ENCODE data around the gene KCNRG. TPM values are rescaled to one million over a fixed set of nuclear protein-coding genes. Genes with fewer than 3 reads are reported as not detected.
A peak's percentile ranks its signal among the peaks of the same experiment; 100 is the strongest.

The KCNRG gene
- total RNA-seq, 4 donors from 2014 or later: 0.32 to 6.7 (median 3.4) TPM

DNA sequence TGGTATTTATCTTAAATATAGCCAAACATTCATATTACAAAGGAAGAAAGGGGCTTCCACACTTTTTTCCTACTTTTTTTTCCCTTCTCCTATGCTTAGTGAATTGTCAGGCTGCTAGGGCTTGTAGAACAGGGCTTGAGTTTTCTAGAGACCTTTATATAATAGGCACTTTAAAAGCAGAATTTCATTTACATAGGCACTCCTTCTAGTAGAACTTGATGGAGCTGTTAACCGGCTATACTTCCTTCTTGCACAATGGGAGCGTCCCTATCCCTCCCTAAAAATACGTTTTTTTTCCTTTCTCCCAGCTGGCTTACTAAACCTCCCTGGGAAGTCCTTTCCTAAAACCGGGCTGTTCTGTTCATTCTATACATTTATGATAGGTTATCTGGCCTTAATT, 17.3 kb upstream of the KCNRG start:
- H3K36me3 ChIP-seq: peaks cover 0 to 14% of the 10 kb centered on the region in 2 donors
- TF ChIP-seq, protein P1, sequence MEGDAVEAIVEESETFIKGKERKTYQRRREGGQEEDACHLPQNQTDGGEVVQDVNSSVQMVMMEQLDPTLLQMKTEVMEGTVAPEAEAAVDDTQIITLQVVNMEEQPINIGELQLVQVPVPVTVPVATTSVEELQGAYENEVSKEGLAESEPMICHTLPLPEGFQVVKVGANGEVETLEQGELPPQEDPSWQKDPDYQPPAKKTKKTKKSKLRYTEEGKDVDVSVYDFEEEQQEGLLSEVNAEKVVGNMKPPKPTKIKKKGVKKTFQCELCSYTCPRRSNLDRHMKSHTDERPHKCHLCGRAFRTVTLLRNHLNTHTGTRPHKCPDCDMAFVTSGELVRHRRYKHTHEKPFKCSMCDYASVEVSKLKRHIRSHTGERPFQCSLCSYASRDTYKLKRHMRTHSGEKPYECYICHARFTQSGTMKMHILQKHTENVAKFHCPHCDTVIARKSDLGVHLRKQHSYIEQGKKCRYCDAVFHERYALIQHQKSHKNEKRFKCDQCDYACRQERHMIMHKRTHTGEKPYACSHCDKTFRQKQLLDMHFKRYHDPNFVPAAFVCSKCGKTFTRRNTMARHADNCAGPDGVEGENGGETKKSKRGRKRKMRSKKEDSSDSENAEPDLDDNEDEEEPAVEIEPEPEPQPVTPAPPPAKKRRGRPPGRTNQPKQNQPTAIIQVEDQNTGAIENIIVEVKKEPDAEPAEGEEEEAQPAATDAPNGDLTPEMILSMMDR (IDR thresholded peaks at IDR 0.05): no peak
- TF ChIP-seq POLR2AphosphoS5 (IDR thresholded peaks at IDR 0.05) (no peak), POLR2A (IDR thresholded peaks at IDR 0.05) (no peak), EP300 (IDR thresholded peaks at IDR 0.05) (no peak)
- WGBS, 2 donors (ENCODE audit: low coverage in 1 of 2): 0 to 12% methylated on average over 4 of the region's 4 CpGs
- peaks cover 0 to 62% (median 28%) of the 10 kb centered on the region in 3 donors for H3K4me1 ChIP-seq
- H3K4me3 ChIP-seq: peak overlapping the region; percentile 81 to 85
- H3K9me3 ChIP-seq: no peaks in the 10 kb centered on the region
- H3K27me3 ChIP-seq: no peaks in the 10 kb centered on the region
- H3K27ac ChIP-seq: peak overlapping the region; percentile 96 to 100 (median 98)
- no peak for ATAC-seq

DNA sequence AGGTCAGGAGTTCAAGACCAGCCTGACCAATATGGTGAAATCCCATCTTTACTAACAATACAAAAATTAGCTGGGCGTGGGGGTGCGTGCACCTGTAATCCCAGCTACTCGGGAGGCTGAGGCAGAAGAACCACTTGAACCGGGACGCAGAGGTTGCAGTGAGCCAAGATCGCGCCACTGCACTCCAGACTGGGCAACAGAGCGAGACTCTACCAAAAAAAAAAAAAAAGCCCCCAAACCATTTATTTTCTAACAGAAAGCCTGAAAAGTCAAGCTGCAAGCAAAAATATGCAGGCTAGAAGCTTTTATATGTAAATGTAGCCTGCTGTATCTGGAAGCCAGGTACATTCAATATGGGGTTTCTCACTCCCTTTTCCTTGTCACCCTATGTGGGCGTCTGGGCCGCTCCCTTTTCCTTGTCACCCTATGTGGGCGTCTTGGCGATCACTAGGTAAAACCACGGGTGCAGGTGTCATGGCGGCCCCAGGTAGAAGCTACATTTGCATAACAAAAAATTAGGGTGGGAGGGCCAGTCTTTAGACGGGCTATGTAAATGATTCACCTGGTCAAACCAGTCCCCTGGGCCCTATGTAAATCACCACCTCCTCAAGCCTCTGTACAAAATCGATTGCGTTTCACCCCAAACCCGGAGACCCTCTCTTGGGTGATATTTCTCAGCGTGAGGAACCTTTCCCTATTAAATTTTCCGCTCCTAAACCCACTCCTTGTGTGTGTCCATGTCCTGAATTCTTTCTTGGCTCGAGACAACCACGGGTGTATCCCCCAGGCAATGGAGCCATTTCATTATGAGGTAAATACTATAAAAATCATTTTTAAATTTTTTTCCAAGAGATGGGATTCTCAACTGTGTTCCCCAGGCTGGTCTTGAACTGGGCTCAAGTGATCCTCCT, 16.3 kb upstream of the KCNRG start:
- TF ChIP-seq POLR2AphosphoS5 (IDR thresholded peaks at IDR 0.05) (no peak), EP300 (IDR thresholded peaks at IDR 0.05) (no peak), POLR2A (IDR thresholded peaks at IDR 0.05) (no peak)
- TF ChIP-seq, protein P1 (IDR thresholded peaks at IDR 0.05): no peak
- H3K27ac ChIP-seq: peak overlapping the region; percentile 96 to 100 (median 98)
- H3K9me3 ChIP-seq: no peaks in the 10 kb centered on the region
- H3K4me3 ChIP-seq: peak overlapping the region; percentile 81 to 85
- WGBS, 2 donors (ENCODE audit: low coverage in 1 of 2): 68 to 74% methylated on average over 11 to 12 of the region's 22 CpGs
- H3K36me3 ChIP-seq: peaks cover 0 to 14% of the 10 kb centered on the region in 2 donors
- no peak for ATAC-seq
- peaks cover 0 to 71% (median 30%) of the 10 kb centered on the region in 3 donors for H3K4me1 ChIP-seq
- H3K27me3 ChIP-seq: no peaks in the 10 kb centered on the region

DNA sequence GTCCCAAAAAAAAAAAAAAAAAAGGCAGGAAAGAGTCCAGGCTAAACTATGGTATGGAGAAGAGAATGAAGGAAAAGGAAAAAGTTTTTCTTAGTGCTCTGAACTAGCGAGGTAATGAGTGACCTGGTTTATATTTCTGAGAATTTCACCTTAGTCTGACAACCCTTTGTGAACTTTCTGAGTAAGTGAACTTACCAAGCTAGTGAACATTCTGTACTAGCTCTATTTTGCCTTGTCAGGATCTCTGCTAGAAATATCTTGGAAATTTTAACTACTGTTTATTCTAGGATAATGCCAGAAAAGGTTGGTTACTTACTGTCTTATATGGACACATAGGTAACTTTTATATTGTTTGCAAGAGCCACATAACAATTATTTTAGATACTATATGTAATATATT, 14.0 kb upstream of the KCNRG start:
- no peaks in the 10 kb centered on the region for H3K27me3 ChIP-seq
- ATAC-seq: no peak
- 14 to 33% methylated on average over 1 of the region's 1 CpG for WGBS, 2 donors (ENCODE audit: low coverage in 1 of 2)
- H3K4me3 ChIP-seq: peak overlapping the region in 1 of 2 donors; percentile 21
- H3K9me3 ChIP-seq: no peaks in the 10 kb centered on the region
- peaks cover 0 to 21% of the 10 kb centered on the region in 2 donors for H3K36me3 ChIP-seq
- H3K4me1 ChIP-seq: peaks cover 0 to 84% (median 33%) of the 10 kb centered on the region in 3 donors
- H3K27ac ChIP-seq: peak overlapping the region; percentile 75 to 100 (median 86)
- TF ChIP-seq POLR2A (IDR thresholded peaks at IDR 0.05) (no peak), POLR2AphosphoS5 (IDR thresholded peaks at IDR 0.05) (peak; percentile 70), EP300 (IDR thresholded peaks at IDR 0.05) (no peak)
- TF ChIP-seq, protein P1 (IDR thresholded peaks at IDR 0.05): no peak

DNA sequence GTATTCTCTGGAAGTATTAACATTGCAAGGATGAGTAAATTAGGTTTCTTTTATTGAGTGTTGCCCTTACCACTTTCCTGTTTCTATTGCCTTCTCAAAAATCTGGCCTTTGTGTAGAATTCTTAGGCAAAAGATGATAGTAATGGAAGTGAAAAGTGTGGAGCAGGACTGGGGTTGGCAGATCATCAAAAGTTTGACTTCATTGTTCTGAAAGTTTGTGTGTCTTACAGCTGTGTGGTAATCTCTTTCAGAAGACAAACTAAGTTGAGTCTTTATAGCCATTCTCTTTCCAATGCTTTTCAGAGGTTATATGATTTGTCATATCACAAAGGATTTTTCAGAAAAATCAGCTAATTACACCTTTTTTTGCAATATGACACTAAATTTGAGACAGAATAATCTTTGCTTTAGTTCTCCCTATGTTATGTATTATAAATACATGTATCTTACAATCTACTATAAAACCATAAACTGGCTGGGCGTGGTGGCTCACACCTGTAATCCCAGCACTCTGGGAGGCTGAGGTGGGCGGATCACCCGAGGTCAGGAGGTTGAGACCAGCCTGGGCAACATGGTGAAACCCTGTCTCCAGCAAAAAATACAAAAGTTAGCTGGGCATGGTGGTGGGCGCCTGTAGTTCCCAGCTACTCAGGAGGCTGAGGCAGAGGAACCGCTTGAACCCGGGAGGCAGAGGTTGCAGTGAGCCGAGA, 8.7 kb upstream of the KCNRG start:
- no peak for TF ChIP-seq POLR2AphosphoS5 (IDR thresholded peaks at IDR 0.05)
- no peak for TF ChIP-seq POLR2A (IDR thresholded peaks at IDR 0.05)
- TF ChIP-seq, protein P1 (IDR thresholded peaks at IDR 0.05): no peak
- TF ChIP-seq EP300 (IDR thresholded peaks at IDR 0.05): no peak
- peaks cover 0 to 35% of the 10 kb centered on the region in 2 donors for H3K36me3 ChIP-seq
- H3K4me3 ChIP-seq: no peak overlapping the region
- no peaks in the 10 kb centered on the region for H3K27me3 ChIP-seq
- peak overlapping the region in 3 of 4 donors; percentile 18 to 50 (median 42) for H3K27ac ChIP-seq
- H3K4me1 ChIP-seq: peaks cover 0 to 81% (median 12%) of the 10 kb centered on the region in 3 donors
- no peak for ATAC-seq
- H3K9me3 ChIP-seq: no peaks in the 10 kb centered on the region
- WGBS, 2 donors (ENCODE audit: low coverage in 1 of 2): 98 to 100% methylated on average over 2 to 7 of the region's 7 CpGs
